HG03095 (cell line): Measurements from ENCODE around the gene TAC4.

Experiments used
- ATAC-seq: cut with Tn5 transposase; IDR thresholded peaks from one replicate; pipeline ENCODE4 v1.9.1; 2021; ENCODE audit warnings: moderate library complexity; ENCODE audit not compliant: unreplicated experiment

TAC4 gene

DNA sequence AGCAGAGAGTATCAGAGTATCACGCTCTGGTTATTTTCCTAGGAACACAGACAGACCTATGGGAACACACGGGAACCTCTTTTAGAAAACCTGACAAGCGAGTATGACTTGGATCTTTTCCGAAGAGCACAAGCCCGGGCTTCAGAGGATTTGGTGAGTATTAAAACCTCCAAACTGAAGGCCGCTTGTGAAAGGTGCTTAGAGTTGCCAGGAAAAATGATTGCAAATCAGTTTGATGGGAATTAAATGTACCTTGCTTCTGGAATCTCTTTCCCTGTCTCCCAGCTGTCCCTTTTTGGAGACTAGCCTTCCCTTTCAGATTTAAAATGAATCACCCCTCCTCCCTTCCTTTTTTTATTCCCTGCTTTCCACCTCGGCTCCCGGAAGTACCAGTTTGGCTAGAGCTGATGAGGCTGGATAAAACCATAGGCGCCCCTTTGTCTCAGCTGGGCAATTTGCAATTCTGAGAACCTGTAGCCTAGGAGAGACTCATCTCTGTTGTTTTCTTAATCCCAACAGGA is 32.0 kb downstream of the TAC4 start:
- ATAC-seq: no peak

DNA sequence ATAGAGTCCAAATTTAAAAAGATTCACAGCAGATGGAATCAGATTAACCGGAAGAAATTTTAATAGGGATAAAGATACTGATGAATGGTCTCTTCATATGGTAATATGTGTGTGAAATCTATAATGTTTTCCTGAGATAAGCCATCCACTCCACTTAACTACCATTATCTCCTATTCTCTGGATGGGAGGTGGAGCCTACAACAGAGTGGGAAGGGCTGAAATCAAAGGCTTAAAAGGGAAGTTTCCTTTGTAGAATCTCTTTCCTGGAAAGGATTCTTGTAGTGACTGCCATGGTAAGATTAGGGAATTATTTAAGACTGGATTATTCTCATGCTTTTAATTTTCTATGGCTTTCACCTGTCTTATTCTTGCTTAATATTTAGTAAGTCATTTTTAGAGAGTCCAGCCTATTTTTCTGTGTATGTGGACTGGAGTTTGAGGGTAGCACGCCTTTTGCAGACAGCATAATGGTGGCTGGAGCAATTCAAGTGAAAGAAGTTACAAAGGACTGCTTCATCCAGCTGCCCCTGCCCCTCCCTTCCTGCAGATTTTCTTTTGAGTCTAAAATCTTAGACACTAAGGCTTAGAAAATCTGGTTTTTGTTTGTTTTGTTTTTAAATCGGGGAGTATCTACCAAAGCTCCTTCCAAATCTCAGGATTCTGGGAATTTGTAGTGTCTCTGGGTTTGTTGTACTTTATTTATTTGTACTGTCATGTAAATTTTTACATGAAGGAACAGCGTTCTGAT is 32.9 kb downstream of the TAC4 start:
- ATAC-seq: no peak

DNA sequence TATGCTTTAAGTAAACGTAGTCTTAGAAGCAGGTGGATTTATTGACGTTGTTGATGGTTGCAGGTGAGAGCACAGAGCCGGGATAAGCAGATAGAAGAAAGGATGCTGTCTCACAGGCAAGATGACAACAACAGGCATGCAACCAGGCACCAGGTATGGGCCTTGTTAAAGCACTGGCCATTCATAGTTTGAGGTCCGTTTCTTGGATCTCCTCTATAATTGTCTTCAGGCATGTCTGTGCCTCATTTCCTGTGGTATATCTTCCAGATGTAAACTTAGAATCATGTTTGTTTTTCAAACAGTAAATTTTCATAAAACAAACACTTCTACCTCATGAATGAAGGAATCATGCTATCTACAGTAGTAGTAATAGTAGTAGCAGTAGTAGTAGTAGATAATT is 38.8 kb downstream of the TAC4 start:
- ATAC-seq: no peak

DNA sequence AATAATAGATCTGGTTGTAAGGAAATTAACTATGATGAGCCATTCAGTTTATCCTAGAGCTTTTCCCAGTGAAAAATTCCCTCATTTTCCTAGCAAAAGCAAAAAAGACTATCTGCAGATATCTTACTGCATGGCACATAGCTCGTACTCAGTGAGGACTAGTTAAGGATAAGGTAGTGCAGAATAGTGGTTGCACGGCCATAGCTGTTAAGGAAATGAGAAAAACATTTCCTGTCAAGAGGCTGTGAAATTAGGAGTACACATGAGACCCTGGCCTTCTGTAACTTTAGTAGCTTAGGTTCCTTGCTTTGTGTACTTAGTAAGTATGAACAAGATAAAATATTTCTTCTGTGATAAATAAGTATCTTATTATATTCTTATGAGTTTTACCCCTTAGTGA is 49.1 kb downstream of the TAC4 start:
- no peak for ATAC-seq

DNA sequence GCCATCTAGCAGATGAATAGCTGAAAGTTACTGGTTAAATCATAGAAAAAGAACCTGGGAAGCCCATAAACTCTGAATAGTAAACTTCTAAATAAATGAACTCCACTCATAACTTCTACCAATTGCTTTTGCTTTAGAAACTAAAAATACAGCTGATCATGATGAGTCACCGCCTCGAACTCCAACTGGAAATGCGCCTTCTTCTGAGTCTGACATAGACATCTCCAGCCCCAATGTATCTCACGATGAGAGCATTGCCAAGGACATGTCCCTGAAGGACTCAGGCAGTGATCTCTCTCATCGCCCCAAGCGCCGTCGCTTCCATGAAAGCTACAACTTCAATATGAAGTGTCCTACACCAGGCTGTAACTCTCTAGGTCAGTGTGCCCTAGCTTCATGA is 49.7 kb downstream of the TAC4 start:
- ATAC-seq: no peak

DNA sequence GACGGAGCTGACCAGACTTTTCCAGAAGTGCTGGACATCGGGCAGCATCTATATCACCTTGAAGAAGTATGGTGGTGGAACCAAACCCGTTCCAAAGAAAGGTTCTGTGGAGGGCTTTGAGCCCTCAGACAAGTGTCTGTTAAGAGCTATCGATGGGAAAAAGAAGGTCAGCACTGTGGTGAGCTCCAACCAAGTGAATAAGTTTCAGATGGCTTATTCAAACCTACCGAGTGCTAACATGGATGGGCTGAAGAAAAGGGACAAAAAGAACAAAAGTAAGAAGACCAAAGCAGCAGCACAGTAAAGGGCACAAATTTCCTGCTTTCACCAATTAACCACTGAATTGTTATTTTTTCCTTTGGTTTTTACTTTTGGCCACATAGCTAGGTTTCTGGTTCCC is 52.5 kb downstream of the TAC4 start:
- ATAC-seq: no peak

DNA sequence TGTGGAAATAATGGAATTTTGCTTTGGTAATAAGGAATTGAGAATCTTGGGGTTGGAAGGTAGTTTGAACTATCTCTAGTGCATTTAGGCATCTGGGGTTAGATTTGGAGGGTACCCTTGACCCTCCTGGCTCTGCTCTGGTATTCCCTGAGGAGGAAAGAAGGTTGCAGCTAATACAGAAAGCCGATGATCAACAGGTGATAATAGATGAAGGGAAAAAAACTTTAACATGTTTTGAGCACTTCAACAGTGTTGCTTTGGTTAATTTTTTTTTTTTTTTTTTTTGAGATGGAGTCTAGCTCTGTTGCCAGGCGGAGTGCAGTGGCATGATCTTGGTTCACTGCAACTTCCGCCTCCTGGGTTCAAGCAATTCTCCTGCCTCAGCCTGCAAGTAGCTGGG is 54.6 kb downstream of the TAC4 start:
- no peak for ATAC-seq

DNA sequence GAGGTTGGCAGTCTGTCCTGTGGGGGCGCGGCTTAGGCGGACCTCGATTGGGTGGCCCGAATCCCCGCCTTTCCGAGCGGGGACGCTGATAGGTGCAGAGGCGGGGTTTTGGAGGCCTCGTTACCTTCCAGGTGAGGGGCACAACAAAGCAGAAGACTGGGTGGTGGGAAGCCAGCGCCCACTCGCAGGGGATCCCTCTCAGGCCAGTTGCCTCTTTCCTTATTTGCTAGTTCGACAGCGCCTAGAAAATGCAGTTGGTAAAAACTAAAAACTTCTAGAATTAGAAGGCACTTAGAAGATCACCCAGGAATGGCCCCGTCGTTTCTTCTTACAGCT is 58.7 kb downstream of the TAC4 start:
- no peak for ATAC-seq

DNA sequence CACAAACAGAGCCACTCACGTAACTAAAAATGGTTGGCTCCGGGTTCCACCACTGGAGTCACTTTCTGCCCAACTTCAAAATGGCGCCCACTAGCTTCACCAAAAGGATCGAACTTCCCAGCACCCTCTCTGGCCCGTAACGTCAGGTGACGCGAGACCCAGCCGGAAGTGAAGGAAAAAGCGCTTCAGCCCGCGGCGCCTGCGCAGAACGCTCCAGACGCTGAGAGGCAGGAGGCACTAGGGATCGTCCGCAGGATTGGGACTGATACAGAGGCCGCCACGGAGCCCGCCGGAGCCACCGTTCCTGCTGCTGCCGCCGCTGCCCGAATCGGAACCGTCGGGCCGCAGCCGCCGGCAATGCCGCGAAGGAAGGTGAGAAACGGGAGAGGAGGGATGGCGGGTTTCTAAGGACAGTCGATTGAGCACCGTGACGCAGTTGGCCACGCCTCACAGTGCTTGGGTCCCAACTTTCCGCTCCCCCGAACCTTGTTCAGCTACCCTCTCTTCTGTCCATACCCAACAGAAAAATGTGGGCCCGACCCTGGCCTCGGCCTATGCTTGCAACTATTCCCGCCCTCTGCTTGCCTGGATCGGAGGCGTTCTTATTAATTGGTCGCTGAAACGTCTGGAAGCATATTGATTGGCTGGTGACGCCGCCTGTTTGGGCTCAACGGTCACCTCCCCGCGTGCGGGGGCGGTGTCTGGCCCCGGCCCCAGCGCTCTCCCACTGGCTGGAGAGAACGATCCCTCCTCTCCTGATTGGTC is 59.2 kb downstream of the TAC4 start, which contains the start of gene KAT7:
TSS of gene KAT7 (plus strand) at position 204 of the 765 bp plus-strand sequence. CDS start at position 358, 154 bp downstream.
- ATAC-seq: peak; percentile 87
